HFF-Myc (cell line): Measurements from ENCODE around the gene EMILIN2.

Experiments used
- DNase-seq: peaks from one replicate; pipeline ENCODE4 v3.0.0-alpha.2; 2011; ENCODE audit warnings: low read depth; ENCODE audit errors: extremely low read depth
- H3K4me3 ChIP-seq: replicated peaks from 2 replicates; pipeline ENCODE4 v1.5.1; 2011; ENCODE audit warnings: low read depth, mild to moderate bottlenecking, control low read depth, low read length
- TF ChIP-seq, protein P1 (sequence below): IDR thresholded peaks from 2 replicates; pipeline ENCODE4 v1.5.1; 2012; ENCODE audit warnings: mild to moderate bottlenecking, low read depth, low read length, control low read depth; ENCODE audit errors: missing control alignments

EMILIN2 gene

GRCh38 chr18:2907550-2908135 is 60.8 kb downstream of the EMILIN2 start:
- H3K4me3 ChIP-seq, result peak overlapping the region; percentile 63
- TF ChIP-seq, protein P1, sequence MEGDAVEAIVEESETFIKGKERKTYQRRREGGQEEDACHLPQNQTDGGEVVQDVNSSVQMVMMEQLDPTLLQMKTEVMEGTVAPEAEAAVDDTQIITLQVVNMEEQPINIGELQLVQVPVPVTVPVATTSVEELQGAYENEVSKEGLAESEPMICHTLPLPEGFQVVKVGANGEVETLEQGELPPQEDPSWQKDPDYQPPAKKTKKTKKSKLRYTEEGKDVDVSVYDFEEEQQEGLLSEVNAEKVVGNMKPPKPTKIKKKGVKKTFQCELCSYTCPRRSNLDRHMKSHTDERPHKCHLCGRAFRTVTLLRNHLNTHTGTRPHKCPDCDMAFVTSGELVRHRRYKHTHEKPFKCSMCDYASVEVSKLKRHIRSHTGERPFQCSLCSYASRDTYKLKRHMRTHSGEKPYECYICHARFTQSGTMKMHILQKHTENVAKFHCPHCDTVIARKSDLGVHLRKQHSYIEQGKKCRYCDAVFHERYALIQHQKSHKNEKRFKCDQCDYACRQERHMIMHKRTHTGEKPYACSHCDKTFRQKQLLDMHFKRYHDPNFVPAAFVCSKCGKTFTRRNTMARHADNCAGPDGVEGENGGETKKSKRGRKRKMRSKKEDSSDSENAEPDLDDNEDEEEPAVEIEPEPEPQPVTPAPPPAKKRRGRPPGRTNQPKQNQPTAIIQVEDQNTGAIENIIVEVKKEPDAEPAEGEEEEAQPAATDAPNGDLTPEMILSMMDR, result no peak
- no peak for DNase-seq

GRCh38 chr18:2908166-2908945 is 61.5 kb downstream of the EMILIN2 start:
- TF ChIP-seq, protein P1, result no peak
- no peak for DNase-seq
- no peak overlapping the region for H3K4me3 ChIP-seq

DNA sequence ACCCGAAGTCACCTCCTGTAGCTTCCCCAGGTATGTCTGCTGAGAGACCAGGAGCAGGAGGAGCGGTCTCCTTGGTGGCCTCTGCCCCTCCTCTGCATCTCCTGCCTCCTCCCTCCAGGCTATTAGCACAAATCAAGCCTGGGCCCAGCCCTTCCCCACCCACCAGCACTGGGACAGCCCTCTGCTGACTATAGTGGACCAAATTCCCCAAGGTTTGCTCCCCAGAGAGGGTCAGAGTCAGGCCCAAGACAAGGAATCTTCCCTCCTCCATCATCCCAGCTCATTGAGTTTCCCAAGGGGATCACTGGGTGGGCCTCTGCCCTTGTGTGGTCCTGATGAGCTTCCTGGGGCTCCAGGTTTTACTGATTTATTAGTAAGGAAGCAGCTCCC is 62.1 kb downstream of the EMILIN2 start:
- no peak overlapping the region for H3K4me3 ChIP-seq
- no peak for DNase-seq
- TF ChIP-seq, protein P1, result no peak

GRCh38 chr18:2909431-2910140 is 62.8 kb downstream of the EMILIN2 start:
- H3K4me3 ChIP-seq, result no peak overlapping the region
- TF ChIP-seq, protein P1, result no peak
- no peak for DNase-seq

DNA sequence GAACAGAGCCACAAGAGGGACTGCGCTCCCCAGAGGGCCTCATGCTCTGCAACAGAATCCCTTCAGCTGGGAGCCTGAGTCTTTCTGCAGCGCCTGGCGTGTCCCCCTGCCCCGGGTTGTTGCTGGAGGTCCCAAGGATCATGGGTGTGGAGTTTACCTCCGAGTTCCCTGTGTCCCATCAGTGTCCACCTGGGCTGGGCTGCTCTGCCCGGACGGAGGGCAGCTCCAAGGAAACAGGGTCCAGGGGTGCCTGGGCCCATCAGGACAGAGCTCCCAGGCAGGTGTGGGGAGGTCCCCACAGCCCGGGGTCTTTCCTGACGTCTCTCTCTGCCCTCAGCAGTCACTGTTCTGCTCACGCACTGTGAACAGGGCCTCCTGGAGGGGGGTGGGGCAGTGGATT is 63.5 kb downstream of the EMILIN2 start:
- no peak overlapping the region for H3K4me3 ChIP-seq
- TF ChIP-seq, protein P1, result no peak

DNA sequence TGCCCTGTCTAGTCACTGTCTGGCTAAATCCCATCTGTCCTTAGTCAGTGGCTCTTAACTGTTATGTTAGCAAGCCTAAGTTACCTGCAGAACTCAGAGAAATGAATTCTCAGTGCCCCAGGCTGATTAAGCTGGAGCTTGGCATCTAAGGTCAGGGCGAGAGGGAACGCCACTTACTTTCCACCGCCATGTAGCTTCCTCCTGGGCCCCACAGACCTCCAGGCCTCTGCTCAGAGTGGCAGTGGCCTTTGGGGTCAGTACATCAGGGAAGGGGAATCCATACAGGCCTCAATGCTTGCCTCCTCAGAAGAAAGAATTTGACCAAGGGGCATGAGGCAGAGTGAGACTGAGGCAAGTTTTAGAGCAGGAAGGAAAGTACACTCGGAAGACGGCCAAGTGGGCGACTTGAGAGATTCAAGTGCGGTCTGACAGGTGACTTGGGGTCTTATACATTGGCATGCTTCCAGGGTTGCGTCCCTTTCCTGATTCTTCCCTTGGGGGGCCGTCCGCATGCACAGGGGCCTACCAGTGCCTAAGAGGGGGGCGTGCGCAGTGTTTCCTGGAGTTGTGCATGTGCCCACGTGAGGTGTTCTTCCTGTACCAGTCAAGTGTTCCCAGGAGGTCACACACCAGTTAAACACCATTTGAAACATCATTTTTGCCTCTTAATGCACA is 64.1 kb downstream of the EMILIN2 start:
- no peak overlapping the region for H3K4me3 ChIP-seq
- TF ChIP-seq, protein P1, result no peak
- no peak for DNase-seq

More for the DNA sequence above, 63.5 kb downstream of the EMILIN2 start:
- no peak for DNase-seq
